ENCODE measurements around the gene SLC1A3.
"Not testable (repeated sequence)": the region's sequence is repeated elsewhere in the genome, so short reads cannot be mapped to it uniquely, and the experiment has no call there.

The SLC1A3 gene

DNA sequence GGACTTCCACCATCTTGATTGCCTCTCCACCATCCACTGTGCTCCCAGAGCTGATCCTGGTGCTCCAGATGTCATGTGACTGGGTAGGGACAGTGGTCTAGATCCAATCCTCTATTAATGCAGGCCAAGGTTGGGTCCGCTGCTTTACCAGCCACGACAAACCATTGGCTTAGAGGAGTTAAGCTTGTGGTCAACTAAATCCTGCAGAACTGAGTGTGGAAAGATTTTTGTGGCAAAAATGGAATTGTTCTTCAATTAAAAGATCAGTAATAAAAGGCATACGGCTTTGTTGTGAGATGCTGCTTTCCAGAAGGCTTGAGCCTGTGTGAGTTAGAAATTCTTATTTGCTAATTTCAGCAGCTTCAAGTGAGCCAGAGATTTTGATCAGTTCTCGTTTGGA, 30.7 kb downstream of the SLC1A3 start:
- H3K4me1 ChIP-seq (ENCODE audit: control insufficient read depth, insufficient read depth, low read length): no peaks in the 10 kb centered on the region
- H3K9me3 ChIP-seq (ENCODE audit: control insufficient read depth, low read length): no peaks in the 10 kb centered on the region
- H3K27me3 ChIP-seq (ENCODE audit: control insufficient read depth, insufficient read depth, low read length): no peaks in the 10 kb centered on the region

DNA sequence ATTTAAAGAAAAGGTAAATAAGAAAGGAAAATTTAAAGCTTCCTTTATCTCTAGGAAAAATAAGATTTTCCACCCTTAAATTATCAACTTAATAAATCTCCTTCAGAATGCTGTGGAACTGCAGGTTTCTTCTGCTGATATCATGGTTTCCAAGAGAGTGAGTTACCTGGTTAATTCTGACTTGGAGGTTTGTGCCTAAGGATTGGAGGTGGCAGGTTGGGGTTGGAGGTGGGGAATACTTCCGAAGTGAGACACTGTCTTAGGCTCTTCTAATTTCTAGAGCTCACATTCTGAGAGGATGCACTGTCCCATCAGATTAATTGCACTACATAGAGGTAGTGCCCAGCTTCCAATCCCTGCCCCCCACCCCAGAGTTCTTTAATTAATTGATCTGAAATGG, 31.1 kb downstream of the SLC1A3 start:
- H3K9me3 ChIP-seq (ENCODE audit: control insufficient read depth, low read length): no peaks in the 10 kb centered on the region
- no peaks in the 10 kb centered on the region for H3K27me3 ChIP-seq (ENCODE audit: control insufficient read depth, insufficient read depth, low read length)
- no peak overlapping the region for H3K4me3 ChIP-seq (ENCODE audit: low read length)

More for the DNA sequence above, 30.7 kb downstream of the SLC1A3 start:
- Histone ChIP-seq H3K4me3 (ENCODE audit: low read length) (no peak overlapping the region), H3K9ac (ENCODE audit: low read length) (no peak overlapping the region), H3K36me3 (ENCODE audit: control insufficient read depth, insufficient read depth, low read length) (no peaks in the 10 kb centered on the region)

DNA sequence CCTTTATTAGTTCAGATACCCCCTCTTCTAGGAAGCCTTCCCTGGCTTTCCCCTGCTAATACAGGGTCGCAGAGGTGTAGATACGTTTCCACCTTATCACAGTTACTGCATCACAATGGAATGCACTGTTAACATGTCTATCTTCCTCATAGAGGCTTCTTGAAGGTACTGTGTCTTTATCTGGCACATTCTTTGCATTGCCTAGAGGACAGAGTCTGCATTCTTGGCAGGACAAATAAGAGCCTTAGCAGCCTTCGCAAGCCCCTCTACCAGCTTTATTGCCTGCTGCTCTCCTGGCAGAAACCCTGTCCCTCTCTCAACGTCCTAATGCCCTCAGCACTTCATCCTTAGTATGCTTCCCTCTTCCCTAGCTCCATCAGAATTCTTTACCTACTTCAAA, 31.6 kb downstream of the SLC1A3 start:
- Histone ChIP-seq H3K36me3 (ENCODE audit: control insufficient read depth, insufficient read depth, low read length) (no peaks in the 10 kb centered on the region), H3K4me1 (ENCODE audit: control insufficient read depth, insufficient read depth, low read length) (no peaks in the 10 kb centered on the region), H3K9me3 (ENCODE audit: control insufficient read depth, low read length) (no peaks in the 10 kb centered on the region), H3K4me3 (ENCODE audit: low read length) (no peak overlapping the region), H3K27me3 (ENCODE audit: control insufficient read depth, insufficient read depth, low read length) (no peaks in the 10 kb centered on the region), H3K9ac (ENCODE audit: low read length) (no peak overlapping the region)

More for the DNA sequence above, 31.1 kb downstream of the SLC1A3 start:
- Histone ChIP-seq H3K36me3 (ENCODE audit: control insufficient read depth, insufficient read depth, low read length) (no peaks in the 10 kb centered on the region), H3K9ac (ENCODE audit: low read length) (no peak overlapping the region), H3K4me1 (ENCODE audit: control insufficient read depth, insufficient read depth, low read length) (no peaks in the 10 kb centered on the region)

DNA sequence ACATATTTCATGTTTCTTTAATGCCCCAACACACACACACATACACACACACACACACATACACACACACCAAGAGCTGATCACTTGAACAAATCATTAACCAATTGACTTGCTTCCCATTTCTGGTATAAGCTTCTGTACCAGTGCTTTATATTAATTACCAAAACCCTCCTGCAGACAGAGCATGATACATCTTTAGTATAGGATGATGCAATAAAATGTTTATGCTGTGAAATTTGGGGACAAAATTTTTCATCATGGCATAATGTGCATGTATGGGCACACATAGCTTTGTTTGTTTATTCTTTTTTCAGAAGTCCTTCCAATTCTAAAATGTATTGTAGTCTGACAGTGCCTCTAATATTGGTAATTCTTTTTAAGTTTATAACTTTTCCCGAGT, 34.5 kb downstream of the SLC1A3 start:
- Histone ChIP-seq H3K9me3 (ENCODE audit: control insufficient read depth, low read length) (no peaks in the 10 kb centered on the region), H3K4me1 (ENCODE audit: control insufficient read depth, insufficient read depth, low read length) (no peaks in the 10 kb centered on the region), H3K36me3 (ENCODE audit: control insufficient read depth, insufficient read depth, low read length) (no peaks in the 10 kb centered on the region), H3K27me3 (ENCODE audit: control insufficient read depth, insufficient read depth, low read length) (no peaks in the 10 kb centered on the region), H3K4me3 (ENCODE audit: low read length) (no peak overlapping the region), H3K9ac (ENCODE audit: low read length) (no peak overlapping the region)

DNA sequence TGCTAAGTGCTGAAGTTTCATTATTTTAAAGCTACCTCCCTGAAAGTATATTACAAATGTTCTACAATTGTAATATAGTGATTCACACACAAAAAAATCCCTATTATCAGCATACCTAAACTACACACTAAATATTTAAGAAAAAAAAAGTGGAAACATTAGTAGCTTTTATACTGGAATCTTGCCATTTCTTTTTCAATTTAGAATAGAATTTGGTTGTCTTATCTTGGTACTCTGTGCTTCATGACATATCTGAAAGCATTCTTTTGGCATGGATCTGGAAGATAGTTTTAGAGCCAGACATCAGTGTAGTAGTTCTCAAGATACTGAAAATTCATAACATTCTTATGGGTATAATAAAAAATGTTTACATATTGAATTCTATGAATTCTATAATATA, 35.0 kb downstream of the SLC1A3 start:
- no peaks in the 10 kb centered on the region for H3K4me1 ChIP-seq (ENCODE audit: control insufficient read depth, insufficient read depth, low read length)
- no peak overlapping the region for H3K4me3 ChIP-seq (ENCODE audit: low read length)
- H3K36me3 ChIP-seq (ENCODE audit: control insufficient read depth, insufficient read depth, low read length): no peaks in the 10 kb centered on the region
- no peak overlapping the region for H3K9ac ChIP-seq (ENCODE audit: low read length)
- H3K9me3 ChIP-seq (ENCODE audit: control insufficient read depth, low read length): no peaks in the 10 kb centered on the region
- H3K27me3 ChIP-seq (ENCODE audit: control insufficient read depth, insufficient read depth, low read length): no peaks in the 10 kb centered on the region

DNA sequence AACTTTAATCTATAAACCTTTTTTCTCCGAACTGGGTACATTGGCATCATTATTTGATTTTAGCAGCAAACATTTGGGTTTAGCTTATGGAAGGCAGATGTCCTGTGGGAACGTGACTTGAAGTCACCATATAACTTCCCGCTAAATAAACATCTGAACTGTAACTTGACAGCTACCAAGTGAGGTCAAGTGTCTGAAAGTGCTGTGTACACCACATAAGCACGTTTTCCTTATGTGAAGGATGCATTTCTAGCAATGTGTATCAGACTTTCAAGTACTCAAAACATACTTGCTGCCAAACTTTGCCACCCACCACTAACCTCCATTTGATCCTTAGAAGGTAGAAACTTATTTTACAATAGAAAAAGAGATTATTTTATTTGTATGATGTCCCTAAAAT, 35.7 kb downstream of the SLC1A3 start:
- no peaks in the 10 kb centered on the region for H3K27me3 ChIP-seq (ENCODE audit: control insufficient read depth, insufficient read depth, low read length)
- no peaks in the 10 kb centered on the region for H3K9me3 ChIP-seq (ENCODE audit: control insufficient read depth, low read length)
- H3K36me3 ChIP-seq (ENCODE audit: control insufficient read depth, insufficient read depth, low read length): no peaks in the 10 kb centered on the region
- no peak overlapping the region for H3K9ac ChIP-seq (ENCODE audit: low read length)
- no peaks in the 10 kb centered on the region for H3K4me1 ChIP-seq (ENCODE audit: control insufficient read depth, insufficient read depth, low read length)
- H3K4me3 ChIP-seq (ENCODE audit: low read length): no peak overlapping the region

DNA sequence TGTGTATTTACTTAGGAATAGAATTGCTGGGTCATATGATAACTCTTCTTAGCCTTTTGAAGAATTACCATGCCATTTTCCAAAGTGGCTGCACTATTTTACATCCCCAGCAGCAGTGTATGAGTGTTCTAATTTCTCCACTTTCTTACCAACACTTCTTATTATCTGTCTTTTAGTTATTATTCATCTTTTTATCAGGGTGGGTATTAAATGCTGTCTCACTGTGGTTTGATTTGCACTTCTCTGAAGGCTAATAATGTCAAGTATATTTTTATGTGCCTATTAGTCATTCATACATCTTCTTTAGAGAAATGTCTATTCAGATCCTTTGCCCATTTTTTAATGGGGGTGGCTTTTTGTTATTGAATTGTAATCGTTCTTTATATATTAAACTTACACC, 36.8 kb downstream of the SLC1A3 start:
- no peaks in the 10 kb centered on the region for H3K36me3 ChIP-seq (ENCODE audit: control insufficient read depth, insufficient read depth, low read length)
- no peak overlapping the region for H3K4me3 ChIP-seq (ENCODE audit: low read length)
- no peak overlapping the region for H3K9ac ChIP-seq (ENCODE audit: low read length)
- no peaks in the 10 kb centered on the region for H3K27me3 ChIP-seq (ENCODE audit: control insufficient read depth, insufficient read depth, low read length)
- no peaks in the 10 kb centered on the region for H3K4me1 ChIP-seq (ENCODE audit: control insufficient read depth, insufficient read depth, low read length)
- H3K9me3 ChIP-seq (ENCODE audit: control insufficient read depth, low read length): no peaks in the 10 kb centered on the region

DNA sequence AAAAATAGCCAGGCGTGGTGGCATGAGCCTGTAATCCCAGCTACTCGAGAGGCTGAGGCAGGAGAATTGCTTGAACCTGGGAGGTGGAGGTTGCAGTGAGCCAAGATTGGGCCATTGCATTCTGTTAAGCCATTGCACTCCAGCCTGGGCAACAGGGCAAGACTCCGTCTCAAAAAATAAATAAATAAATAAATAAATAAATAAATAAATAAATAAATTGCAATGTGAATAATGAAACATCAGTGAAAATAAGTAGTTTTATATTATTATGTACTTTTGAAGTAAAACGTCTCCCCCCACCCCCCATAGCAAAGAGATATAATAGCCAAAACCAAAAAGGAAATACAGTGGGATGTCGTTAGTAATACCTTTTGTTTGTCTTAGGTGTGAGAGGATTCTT, 37.4 kb downstream of the SLC1A3 start:
- H3K9ac ChIP-seq (ENCODE audit: low read length); H3K36me3 ChIP-seq (ENCODE audit: control insufficient read depth, insufficient read depth, low read length); H3K9me3 ChIP-seq (ENCODE audit: control insufficient read depth, low read length); H3K4me3 ChIP-seq (ENCODE audit: low read length); H3K4me1 ChIP-seq (ENCODE audit: control insufficient read depth, insufficient read depth, low read length); H3K27me3 ChIP-seq (ENCODE audit: control insufficient read depth, insufficient read depth, low read length): not testable (repeated sequence)

DNA sequence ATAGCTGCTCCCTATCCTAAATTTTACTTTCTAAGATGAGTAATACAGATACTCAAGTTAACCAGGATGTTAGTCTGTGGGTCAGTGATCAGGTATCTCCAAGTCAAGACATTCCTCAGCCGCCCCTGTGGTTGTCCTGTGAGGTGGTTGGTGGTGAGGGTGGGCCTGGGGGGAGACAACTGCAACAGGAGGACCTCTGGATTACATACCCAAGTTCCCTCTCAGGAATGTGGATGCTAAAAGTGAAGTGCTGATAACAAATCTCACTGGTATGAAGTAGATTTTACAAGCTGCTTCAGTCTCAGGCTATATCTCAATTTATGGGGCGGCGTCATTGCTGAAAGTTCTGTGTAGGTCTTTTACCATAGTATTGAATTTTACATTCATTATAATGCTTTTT, 38.3 kb downstream of the SLC1A3 start:
- H3K4me3 ChIP-seq (ENCODE audit: low read length): no peak overlapping the region
- no peaks in the 10 kb centered on the region for H3K9me3 ChIP-seq (ENCODE audit: control insufficient read depth, low read length)
- H3K36me3 ChIP-seq (ENCODE audit: control insufficient read depth, insufficient read depth, low read length): no peaks in the 10 kb centered on the region
- no peaks in the 10 kb centered on the region for H3K4me1 ChIP-seq (ENCODE audit: control insufficient read depth, insufficient read depth, low read length)
- no peaks in the 10 kb centered on the region for H3K27me3 ChIP-seq (ENCODE audit: control insufficient read depth, insufficient read depth, low read length)
- no peak overlapping the region for H3K9ac ChIP-seq (ENCODE audit: low read length)

DNA sequence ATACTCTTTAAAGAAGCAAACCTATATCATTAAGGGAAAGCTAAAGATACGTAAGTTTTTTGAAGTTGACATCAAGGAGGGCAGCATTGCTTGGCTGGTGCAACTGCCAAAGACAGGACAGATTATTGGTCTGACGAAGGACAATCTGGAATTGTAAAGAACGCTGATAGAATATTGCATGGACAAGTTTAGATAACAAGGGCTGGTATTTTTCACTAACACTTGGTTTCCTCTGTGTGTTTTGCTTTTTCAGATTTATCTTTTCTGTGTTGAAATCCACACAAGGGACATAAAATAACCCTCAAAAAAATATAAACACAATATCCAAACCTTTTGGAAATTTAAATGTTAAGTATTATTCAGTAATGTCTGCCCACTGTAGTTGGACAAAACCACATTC, 39.7 kb downstream of the SLC1A3 start:
- H3K9ac ChIP-seq (ENCODE audit: low read length): no peak overlapping the region
- no peaks in the 10 kb centered on the region for H3K36me3 ChIP-seq (ENCODE audit: control insufficient read depth, insufficient read depth, low read length)
- no peaks in the 10 kb centered on the region for H3K4me1 ChIP-seq (ENCODE audit: control insufficient read depth, insufficient read depth, low read length)
- H3K27me3 ChIP-seq (ENCODE audit: control insufficient read depth, insufficient read depth, low read length): no peaks in the 10 kb centered on the region
- no peak overlapping the region for H3K4me3 ChIP-seq (ENCODE audit: low read length)
- H3K9me3 ChIP-seq (ENCODE audit: control insufficient read depth, low read length): no peaks in the 10 kb centered on the region

DNA sequence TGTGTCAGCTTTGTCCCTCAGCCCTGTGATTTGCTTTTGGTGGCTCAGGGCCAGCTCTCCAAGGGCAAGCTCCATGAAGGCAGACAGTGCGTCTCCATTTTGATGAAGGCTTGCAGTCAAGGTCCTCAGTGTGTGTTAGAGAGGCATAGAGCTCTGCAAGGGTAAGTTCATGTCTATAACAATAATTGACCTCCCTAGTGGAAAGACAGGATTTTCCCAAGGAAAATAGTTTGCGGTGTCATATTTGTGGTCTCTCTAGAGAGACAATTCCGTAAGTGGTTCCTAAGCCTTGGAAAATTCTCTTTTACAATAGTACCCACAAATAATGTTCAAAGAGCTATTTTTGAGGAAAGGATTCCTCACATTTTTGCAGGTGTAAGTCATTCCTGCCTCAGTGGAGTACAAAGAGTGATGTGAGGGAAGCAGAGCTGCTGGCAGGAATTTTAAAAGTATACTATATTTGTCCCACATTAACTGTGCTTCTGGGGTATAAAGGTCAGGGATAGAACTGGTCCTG, 40.2 kb downstream of the SLC1A3 start:
- H3K36me3 ChIP-seq (ENCODE audit: control insufficient read depth, insufficient read depth, low read length): no peaks in the 10 kb centered on the region

DNA sequence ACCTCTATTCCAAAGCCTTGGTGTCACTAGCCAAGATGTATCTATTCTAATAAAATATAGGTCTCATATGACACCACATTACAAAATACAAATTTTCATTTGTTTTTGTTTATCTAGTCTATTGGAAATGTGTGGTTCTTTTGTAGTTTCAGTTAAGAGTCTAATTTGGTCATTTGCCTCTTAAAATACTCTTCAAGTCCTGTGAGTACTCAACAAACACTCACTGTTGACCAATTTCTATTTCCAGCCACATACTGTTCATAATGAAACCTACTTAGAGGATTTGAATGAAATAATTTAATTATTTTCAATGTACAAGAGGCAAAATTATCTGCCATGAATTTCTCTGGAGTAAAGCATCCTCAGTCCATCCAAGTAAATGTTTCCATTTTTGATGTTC, 40.6 kb downstream of the SLC1A3 start:
- H3K4me3 ChIP-seq (ENCODE audit: low read length): no peak overlapping the region
- H3K9ac ChIP-seq (ENCODE audit: low read length): no peak overlapping the region
- H3K36me3 ChIP-seq (ENCODE audit: control insufficient read depth, insufficient read depth, low read length): no peaks in the 10 kb centered on the region
- no peaks in the 10 kb centered on the region for H3K9me3 ChIP-seq (ENCODE audit: control insufficient read depth, low read length)
- no peaks in the 10 kb centered on the region for H3K27me3 ChIP-seq (ENCODE audit: control insufficient read depth, insufficient read depth, low read length)
- H3K4me1 ChIP-seq (ENCODE audit: control insufficient read depth, insufficient read depth, low read length): no peaks in the 10 kb centered on the region

More for the DNA sequence above, 40.2 kb downstream of the SLC1A3 start:
- Histone ChIP-seq H3K4me3 (ENCODE audit: low read length) (no peak overlapping the region), H3K4me1 (ENCODE audit: control insufficient read depth, insufficient read depth, low read length) (no peaks in the 10 kb centered on the region), H3K9ac (ENCODE audit: low read length) (no peak overlapping the region), H3K27me3 (ENCODE audit: control insufficient read depth, insufficient read depth, low read length) (no peaks in the 10 kb centered on the region), H3K9me3 (ENCODE audit: control insufficient read depth, low read length) (no peaks in the 10 kb centered on the region)

DNA sequence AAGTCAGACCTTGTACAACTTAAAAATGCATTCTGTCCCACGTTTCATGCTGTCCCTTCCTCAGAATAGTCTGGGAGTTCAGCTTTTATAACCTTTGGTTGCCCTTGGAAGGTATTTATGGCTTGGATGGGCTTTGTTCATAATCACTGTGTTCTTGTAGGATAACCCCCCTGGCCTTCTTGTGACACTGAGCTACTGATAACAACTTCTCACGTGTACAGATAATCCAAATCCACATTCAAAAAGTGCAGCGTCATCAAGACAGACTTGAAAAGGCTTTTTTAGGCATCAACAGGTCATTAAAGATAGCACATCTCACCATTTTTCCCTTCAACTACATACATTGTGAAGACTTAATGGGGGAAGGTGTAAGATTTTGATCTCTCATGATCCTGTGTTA, 42.0 kb downstream of the SLC1A3 start:
- Histone ChIP-seq H3K4me1 (ENCODE audit: control insufficient read depth, insufficient read depth, low read length) (no peaks in the 10 kb centered on the region), H3K9me3 (ENCODE audit: control insufficient read depth, low read length) (no peaks in the 10 kb centered on the region), H3K9ac (ENCODE audit: low read length) (no peak overlapping the region), H3K36me3 (ENCODE audit: control insufficient read depth, insufficient read depth, low read length) (no peaks in the 10 kb centered on the region), H3K27me3 (ENCODE audit: control insufficient read depth, insufficient read depth, low read length) (no peaks in the 10 kb centered on the region), H3K4me3 (ENCODE audit: low read length) (no peak overlapping the region)
